HG02623 (cell line): ENCODE data around the gene SELENOO.

Experiments used
- ATAC-seq: cut with Tn5 transposase; IDR thresholded peaks from one replicate; pipeline ENCODE4 v1.9.1; 2021; ENCODE audit warnings: moderate library complexity; ENCODE audit not compliant: unreplicated experiment

The SELENOO gene

GRCh38 chr22:50171965-50172421, 28.8 kb upstream of the SELENOO start:
- no peak for ATAC-seq

GRCh38 chr22:50173311-50173982, 27.4 kb upstream of the SELENOO start:
- no peak for ATAC-seq

DNA sequence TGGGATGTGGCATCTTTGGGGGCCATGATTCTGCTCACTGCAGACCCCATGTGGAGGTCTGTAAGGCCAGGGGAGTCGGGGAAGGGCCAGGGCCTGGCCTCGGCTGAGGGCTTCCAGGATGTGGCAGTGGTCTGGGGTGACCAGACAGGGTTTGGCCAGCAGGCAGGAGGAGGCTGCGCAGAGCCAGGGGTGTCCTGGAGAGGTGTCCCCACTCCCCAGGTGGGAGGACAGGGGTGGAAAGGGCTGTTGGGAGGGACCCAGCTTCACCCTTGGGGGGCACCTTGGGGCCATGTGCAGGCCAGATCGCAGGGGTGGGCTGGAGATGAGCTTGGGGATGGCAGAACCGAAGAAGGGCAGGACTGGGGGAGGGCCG, 26.8 kb upstream of the SELENOO start:
- ATAC-seq: no peak

- no peak for ATAC-seq
Measured at GRCh38 chr22:50174382-50175190, 26.2 kb upstream of the SELENOO start.

GRCh38 chr22:50175191-50175461, 25.7 kb upstream of the SELENOO start:
- ATAC-seq: no peak

DNA sequence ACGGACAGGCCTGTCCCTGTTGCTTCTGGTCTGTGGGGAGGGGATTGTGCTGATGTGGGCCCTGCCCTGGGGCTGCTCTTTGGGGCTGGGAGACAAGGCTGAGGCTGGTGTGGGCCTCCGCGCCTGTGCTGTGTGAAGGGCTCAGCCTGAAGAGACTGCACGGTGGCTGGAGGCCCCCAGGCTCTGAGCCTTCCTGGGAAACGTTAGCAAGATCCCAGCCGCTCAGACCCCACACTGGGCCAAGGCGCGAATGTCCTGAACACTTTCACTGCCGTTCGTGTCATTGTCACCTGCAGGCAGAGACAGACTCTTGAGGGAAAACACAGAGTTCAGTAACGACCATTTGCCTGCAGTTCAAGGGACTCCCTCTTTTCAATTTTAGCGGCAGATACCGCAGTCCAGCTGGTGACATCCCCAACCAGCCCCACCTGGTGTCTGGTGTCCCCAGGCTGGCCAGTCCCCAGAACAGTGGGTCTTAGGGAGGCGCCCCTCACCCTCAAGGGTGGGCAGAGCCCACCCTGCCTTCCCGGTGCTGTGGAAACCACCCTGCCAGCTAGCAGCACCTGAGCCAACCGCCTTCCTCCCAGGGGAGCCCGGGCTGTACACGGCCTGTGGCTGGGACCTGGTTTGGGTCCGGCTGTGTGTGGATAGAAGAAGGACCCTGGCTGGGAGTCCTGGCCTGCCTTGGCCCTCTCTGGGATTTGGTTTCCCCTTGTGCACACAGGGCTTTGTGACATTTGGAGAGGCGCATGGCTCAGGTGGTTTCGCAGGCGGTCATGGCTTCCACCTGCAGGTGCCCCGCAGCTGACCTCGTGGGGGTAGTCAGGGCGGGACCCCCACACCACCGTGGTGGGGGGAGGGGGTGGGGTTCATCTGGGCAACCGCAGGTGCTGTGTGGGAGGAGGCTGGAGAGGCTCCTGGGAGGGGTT, 24.6 kb upstream of the SELENOO start:
- no peak for ATAC-seq

DNA sequence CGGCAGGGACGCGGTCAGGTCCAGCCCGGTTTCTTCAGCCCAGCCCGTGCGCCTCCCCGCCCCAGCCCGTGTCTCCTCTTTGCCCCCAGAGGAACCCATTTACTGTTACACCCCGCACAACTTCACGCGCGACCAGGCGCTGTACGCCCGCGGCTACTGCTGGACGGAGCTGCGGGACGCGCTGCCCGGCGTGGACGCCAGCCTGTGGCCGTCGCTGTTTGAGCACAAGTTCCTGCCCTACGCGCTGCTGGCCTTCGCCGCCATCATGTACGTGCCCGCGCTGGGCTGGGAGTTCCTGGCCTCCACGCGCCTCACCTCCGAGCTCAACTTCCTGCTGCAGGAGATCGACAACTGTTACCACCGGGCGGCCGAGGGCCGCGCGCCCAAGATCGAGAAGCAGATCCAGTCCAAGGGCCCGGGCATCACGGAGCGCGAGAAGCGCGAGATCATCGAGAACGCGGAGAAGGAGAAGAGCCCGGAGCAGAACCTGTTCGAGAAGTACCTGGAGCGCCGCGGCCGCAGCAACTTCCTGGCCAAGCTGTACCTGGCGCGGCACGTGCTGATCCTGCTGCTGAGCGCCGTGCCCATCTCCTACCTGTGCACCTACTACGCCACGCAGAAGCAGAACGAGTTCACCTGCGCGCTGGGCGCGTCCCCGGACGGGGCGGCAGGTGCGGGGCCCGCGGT, 23.8 kb upstream of the SELENOO start:
- ATAC-seq: no peak

DNA sequence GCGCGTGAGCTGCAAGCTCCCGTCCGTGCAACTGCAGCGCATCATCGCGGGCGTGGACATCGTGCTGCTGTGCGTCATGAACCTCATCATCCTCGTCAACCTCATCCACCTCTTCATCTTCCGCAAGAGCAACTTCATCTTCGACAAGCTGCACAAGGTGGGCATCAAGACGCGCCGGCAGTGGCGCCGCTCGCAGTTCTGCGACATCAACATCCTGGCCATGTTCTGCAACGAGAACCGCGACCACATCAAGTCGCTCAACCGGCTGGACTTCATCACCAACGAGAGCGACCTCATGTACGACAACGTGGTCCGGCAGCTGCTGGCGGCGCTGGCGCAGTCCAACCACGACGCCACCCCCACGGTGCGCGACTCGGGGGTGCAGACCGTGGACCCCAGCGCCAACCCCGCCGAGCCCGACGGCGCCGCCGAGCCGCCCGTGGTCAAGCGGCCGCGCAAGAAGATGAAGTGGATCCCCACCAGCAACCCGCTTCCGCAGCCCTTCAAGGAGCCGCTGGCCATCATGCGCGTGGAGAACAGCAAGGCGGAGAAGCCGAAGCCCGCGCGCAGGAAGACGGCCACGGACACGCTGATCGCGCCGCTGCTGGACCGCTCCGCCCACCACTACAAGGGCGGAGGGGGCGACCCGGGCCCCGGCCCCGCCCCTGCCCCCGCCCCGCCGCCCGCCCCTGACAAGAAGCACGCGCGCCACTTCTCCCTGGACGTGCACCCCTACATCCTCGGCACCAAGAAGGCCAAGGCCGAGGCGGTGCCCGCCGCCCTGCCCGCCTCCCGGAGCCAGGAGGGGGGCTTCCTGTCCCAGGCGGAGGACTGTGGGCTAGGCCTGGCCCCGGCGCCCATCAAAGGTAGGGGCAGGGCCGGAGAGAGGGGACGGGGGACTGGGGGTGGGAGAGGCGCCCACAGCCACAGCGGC, 23.0 kb upstream of the SELENOO start:
- no peak for ATAC-seq

DNA sequence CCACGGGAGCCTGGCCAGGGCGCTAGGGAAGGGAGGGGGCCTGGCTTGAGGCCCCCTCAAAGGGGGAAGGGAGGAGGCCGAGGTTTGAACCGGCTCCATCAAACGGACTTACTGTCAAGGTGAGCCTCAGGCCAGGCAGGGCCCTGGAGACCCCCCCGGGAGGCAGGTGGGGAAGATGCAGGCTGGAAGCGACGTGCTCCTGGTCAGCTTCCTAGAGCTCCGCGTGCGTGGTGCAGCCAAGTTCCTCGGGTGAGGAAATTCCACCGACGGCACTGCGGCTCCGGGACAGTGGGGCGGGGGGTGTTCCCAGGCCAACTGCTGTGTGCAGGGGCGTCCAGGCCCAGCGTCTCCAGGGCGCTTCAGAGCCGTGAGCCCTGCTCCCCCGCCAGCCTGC, 22.3 kb upstream of the SELENOO start:
- ATAC-seq: no peak

GRCh38 chr22:50178871-50179869, 21.6 kb upstream of the SELENOO start:
- ATAC-seq: no peak

GRCh38 chr22:50179937-50180726, 20.7 kb upstream of the SELENOO start:
- ATAC-seq: no peak

GRCh38 chr22:50180727-50181521, 19.9 kb upstream of the SELENOO start:
- ATAC-seq: no peak

DNA sequence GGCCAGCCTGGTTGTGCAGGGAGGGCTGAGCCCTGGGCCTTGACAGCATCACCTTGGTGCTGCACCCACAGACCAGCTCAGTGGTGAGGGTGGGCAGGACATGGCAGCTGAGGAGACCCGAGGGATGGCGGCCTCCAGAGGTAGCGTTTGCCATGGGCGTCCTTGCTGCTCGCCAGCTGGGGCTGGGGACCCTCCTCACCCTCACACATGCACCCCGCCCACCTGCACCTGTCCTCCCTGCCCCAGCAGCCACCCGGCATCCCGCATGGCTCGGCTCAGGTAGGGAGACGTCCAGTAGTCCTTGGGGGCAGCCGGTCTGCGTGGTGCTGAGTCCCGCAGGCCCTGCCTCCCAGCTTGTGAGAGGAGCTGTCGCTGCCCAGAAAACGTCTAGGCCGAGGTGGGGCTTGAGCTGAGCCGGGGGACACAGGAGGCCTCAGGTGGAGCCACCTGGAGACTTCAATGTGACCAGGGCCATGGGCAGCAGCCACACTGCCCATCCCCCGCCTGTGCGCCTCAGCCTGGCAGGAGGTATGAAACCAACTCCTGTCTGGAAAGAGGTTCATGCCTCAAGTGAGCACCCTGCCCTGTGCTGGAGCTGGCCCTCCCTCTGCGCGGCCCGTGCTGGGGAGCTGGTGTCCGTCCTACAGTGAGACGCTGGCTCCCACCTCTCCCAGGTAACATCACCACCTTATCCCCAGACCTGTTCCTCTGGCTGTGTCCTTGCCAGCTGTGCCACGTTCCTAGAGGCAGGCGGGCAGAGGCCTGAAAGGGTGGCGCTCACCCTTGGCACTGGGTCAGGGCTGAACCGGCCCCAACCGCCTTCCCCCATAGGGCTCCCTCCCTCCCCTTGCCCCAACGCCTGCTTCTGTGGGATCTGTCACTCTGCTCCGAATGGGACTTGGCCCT, 18.4 kb upstream of the SELENOO start:
- ATAC-seq: no peak

DNA sequence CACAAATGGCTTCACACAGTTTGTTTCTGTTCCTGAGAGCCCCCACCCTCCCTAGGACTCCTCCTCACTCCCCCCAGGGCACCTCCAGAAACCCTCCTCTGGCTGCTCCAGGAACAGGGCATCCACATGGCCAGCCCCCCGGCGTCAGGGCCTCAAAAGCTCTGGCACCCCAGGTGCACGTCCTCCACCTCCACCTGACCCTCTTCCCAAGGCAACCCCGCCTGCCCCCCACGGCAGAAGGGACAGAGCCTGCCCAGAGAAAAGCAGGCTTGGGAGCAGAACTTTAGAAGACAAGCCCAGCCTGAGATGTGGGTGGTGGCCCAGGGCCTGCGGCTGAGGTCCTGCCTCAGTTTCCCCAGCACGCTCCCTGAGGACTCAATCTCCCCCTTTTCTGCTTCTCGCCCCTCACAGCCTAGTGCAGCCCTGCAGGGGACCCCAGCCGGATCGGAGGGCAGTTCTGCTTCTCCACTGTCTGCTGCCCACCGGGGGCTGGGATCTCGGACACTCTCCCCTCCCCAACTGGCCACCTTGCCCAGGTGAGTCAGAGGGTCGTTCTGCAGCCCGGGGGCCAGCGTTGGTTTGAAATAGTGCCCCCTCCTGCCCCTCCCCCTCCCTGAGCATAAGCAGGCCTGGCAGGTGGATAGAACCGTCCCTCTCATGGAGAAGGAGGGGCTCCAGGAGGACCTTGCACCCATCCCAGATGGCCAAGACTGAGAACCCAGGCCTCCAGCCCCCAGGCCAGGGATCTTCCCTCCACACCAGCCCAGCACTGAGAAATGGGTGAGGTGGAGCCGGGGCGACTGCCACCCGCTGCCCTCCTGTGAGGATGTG, 17.5 kb upstream of the SELENOO start:
- no peak for ATAC-seq
